Naive B cell (primary cell): Measurements from ENCODE around the gene CPT1B. TPM values are rescaled to one million over a fixed set of nuclear protein-coding genes. Genes with fewer than 3 reads are reported as not detected.
A peak's percentile ranks its signal among the peaks of the same experiment; 100 is the strongest.

Experiments
- ATAC-seq, 2 donors: fragments of 150-1000 bp; cut with Tn5 transposase; 2 replicates each; pipeline ENCODE4 v1.10.0; 2021; ENCODE audit warnings: low read depth in 2 of 2, mild to moderate bottlenecking in 2 of 2, moderate library complexity in 2 of 2
- DNase-seq: peaks from one replicate; pipeline ENCODE4 v3.0.0; 2022
- H3K27ac Mint-ChIP-seq, 6 donors: one replicate each; pipeline ENCODE4 v1.8.0; 2020 to 2022; ENCODE audit warnings: mild to moderate bottlenecking in 6 of 6, mixed read lengths in 6 of 6, moderate library complexity in 5 of 6, inconsistent platforms in 2 of 6
- H3K27me3 Mint-ChIP-seq, 3 donors: one replicate each; pipeline ENCODE4 v1.8.0; 2021 to 2022; ENCODE audit warnings: mixed read lengths in 3 of 3, mild to moderate bottlenecking in 1 of 3
- H3K36me3 Mint-ChIP-seq, 2 donors: one replicate each; pipeline ENCODE4 v1.8.0; 2020 to 2022; ENCODE audit warnings: mixed read lengths in 2 of 2, inconsistent platforms in 1 of 2, mild to moderate bottlenecking in 1 of 2
- H3K4me1 Mint-ChIP-seq, 3 donors: one replicate each; pipeline ENCODE4 v1.8.0; 2020 to 2022; ENCODE audit warnings: mixed read lengths in 3 of 3, inconsistent platforms in 1 of 3, mild to moderate bottlenecking in 1 of 3, moderate library complexity in 1 of 3
- H3K4me3 Mint-ChIP-seq, 8 donors: one replicate each; pipeline ENCODE4 v1.8.0; 2020 to 2022; ENCODE audit warnings: mild to moderate bottlenecking in 8 of 8, mixed read lengths in 8 of 8, moderate library complexity in 8 of 8, inconsistent platforms in 2 of 8
- H3K9me3 Mint-ChIP-seq, 7 donors: one replicate each; pipeline ENCODE4 v1.8.0; 2020 to 2022; ENCODE audit warnings: mixed read lengths in 7 of 7, mild to moderate bottlenecking in 5 of 7, inconsistent platforms in 2 of 7, moderate library complexity in 1 of 7
- polyA plus RNA-seq, 6 donors: library from polyadenylated mRNA; unstranded; fragments of 300-500 nt; fragmentation: Illumina TruSeq; gene quantifications; one replicate each; pipeline ENCODE4 v1.2.3, GENCODE V29; 2021; ENCODE audit warnings: low read depth in 6 of 6

The CPT1B gene
- 1 to 10 TPM in 2 of 6 donors, under 1 TPM in 3, not detected in 1; 0.09 to 1.4 (median 1.00) TPM for polyA plus RNA-seq

- H3K36me3 Mint-ChIP-seq, result no peaks in the 10 kb centered on the region
- H3K4me3 Mint-ChIP-seq, result peak within 1 kb of the TSS in 1 of 8 donors; percentile 9
- DNase-seq, result no peak
- no peak for ATAC-seq
- H3K27ac Mint-ChIP-seq, result no peak within 1 kb of the TSS
- H3K9me3 Mint-ChIP-seq, result no peaks in the 10 kb centered on the region
- peaks cover 0 to 4% (median 0%) of the 10 kb centered on the region in 3 donors for H3K27me3 Mint-ChIP-seq
- peaks cover 11 to 29% (median 15%) of the 10 kb centered on the region in 3 donors for H3K4me1 Mint-ChIP-seq
Observed at GRCh38 chr22:50577987-50578775, at the start of gene CPT1B. CPT1B (minus strand) TSS chr22:50578427; CDS start chr22:50577915, 512 bp downstream.

GRCh38 chr22:50626850-50627641 is 48.8 kb upstream of the CPT1B start:
- H3K4me1 Mint-ChIP-seq, result peaks cover 20 to 26% (median 22%) of the 10 kb centered on the region in 3 donors
- H3K27ac Mint-ChIP-seq, result peak overlapping the region in 3 of 6 donors; percentile 54 to 93 (median 64)
- H3K36me3 Mint-ChIP-seq, result no peaks in the 10 kb centered on the region
- no peak for ATAC-seq
- DNase-seq, result no peak
- peak overlapping the region; percentile 80 to 89 (median 84) for H3K4me3 Mint-ChIP-seq
- no peaks in the 10 kb centered on the region for H3K9me3 Mint-ChIP-seq
- no peaks in the 10 kb centered on the region for H3K27me3 Mint-ChIP-seq

GRCh38 chr22:50626314-50626849 is 48.2 kb upstream of the CPT1B start:
- peak overlapping the region; percentile 32 to 89 (median 72) for H3K4me3 Mint-ChIP-seq
- DNase-seq (no peak), ATAC-seq (no peak)
- peak overlapping the region in 3 of 6 donors; percentile 64 to 93 (median 85) for H3K27ac Mint-ChIP-seq
- H3K27me3 Mint-ChIP-seq, result no peaks in the 10 kb centered on the region
- H3K9me3 Mint-ChIP-seq, result no peaks in the 10 kb centered on the region
- peaks cover 25 to 33% (median 28%) of the 10 kb centered on the region in 3 donors for H3K4me1 Mint-ChIP-seq
- H3K36me3 Mint-ChIP-seq, result no peaks in the 10 kb centered on the region

- H3K9me3 Mint-ChIP-seq, result no peaks in the 10 kb centered on the region
- H3K27me3 Mint-ChIP-seq, result no peaks in the 10 kb centered on the region
- no peak for DNase-seq
- peak overlapping the region in 2 of 6 donors; percentile 13 to 50 for H3K27ac Mint-ChIP-seq
- ATAC-seq, result no peak
- peak overlapping the region in 3 of 8 donors; percentile 17 to 66 (median 65) for H3K4me3 Mint-ChIP-seq
- no peaks in the 10 kb centered on the region for H3K36me3 Mint-ChIP-seq
- peaks cover 32 to 39% (median 35%) of the 10 kb centered on the region in 3 donors for H3K4me1 Mint-ChIP-seq
Observed at GRCh38 chr22:50625568-50626313, 47.5 kb upstream of the CPT1B start.

GRCh38 chr22:50625131-50625567 is 46.9 kb upstream of the CPT1B start:
- peaks cover 36 to 45% (median 40%) of the 10 kb centered on the region in 3 donors for H3K4me1 Mint-ChIP-seq
- H3K36me3 Mint-ChIP-seq, result no peaks in the 10 kb centered on the region
- ATAC-seq (no peak), DNase-seq (no peak)
- no peaks in the 10 kb centered on the region for H3K27me3 Mint-ChIP-seq
- H3K27ac Mint-ChIP-seq, result peak overlapping the region in 2 of 6 donors; percentile 13 to 42
- peak overlapping the region in 1 of 8 donors; percentile 63 for H3K4me3 Mint-ChIP-seq
- H3K9me3 Mint-ChIP-seq, result no peaks in the 10 kb centered on the region

GRCh38 chr22:50624347-50625130 is 46.3 kb upstream of the CPT1B start:
- Mint-ChIP-seq H3K4me1 (peaks cover 37 to 47% (median 46%) of the 10 kb centered on the region in 3 donors), H3K27ac (peak overlapping the region in 3 of 6 donors; percentile 13 to 82 (median 37)), H3K36me3 (no peaks in the 10 kb centered on the region), H3K4me3 (peak overlapping the region in 2 of 8 donors; percentile 54 to 63), H3K9me3 (no peaks in the 10 kb centered on the region), H3K27me3 (no peaks in the 10 kb centered on the region)
- DNase-seq (no peak), ATAC-seq (no peak)

- Mint-ChIP-seq H3K36me3 (no peaks in the 10 kb centered on the region), H3K27me3 (no peaks in the 10 kb centered on the region), H3K4me3 (peak overlapping the region in 1 of 8 donors; percentile 93), H3K9me3 (no peaks in the 10 kb centered on the region), H3K27ac (peak overlapping the region in 4 of 6 donors; percentile 97 to 100 (median 98)), H3K4me1 (peaks cover 29 to 43% (median 37%) of the 10 kb centered on the region in 3 donors)
- ATAC-seq, result no peak
- no peak for DNase-seq
Observed at GRCh38 chr22:50622723-50623327, 44.6 kb upstream of the CPT1B start.

- Mint-ChIP-seq H3K27ac (peak overlapping the region; percentile 95 to 100 (median 98)), H3K27me3 (no peaks in the 10 kb centered on the region)
Observed at GRCh38 chr22:50621948-50622722, 43.9 kb upstream of the CPT1B start.

GRCh38 chr22:50621356-50621880 is 43.2 kb upstream of the CPT1B start:
- DNase-seq, result peak; percentile 52
- Mint-ChIP-seq H3K4me1 (peaks cover 25 to 38% (median 34%) of the 10 kb centered on the region in 3 donors), H3K9me3 (no peaks in the 10 kb centered on the region), H3K27ac (peak overlapping the region; percentile 95 to 100 (median 98)), H3K27me3 (no peaks in the 10 kb centered on the region), H3K36me3 (no peaks in the 10 kb centered on the region), H3K4me3 (peak overlapping the region; percentile 86 to 99 (median 94))
- peak; percentile 39 to 43 for ATAC-seq

More at GRCh38 chr22:50621948-50622722, 43.9 kb upstream of the CPT1B start:
- H3K4me3 Mint-ChIP-seq, result peak overlapping the region; percentile 86 to 99 (median 94)
- no peak for ATAC-seq
- peak; percentile 47 for DNase-seq
- H3K9me3 Mint-ChIP-seq, result no peaks in the 10 kb centered on the region
- H3K4me1 Mint-ChIP-seq, result peaks cover 29 to 43% (median 37%) of the 10 kb centered on the region in 3 donors
- no peaks in the 10 kb centered on the region for H3K36me3 Mint-ChIP-seq

GRCh38 chr22:50620593-50621355 is 42.5 kb upstream of the CPT1B start:
- Mint-ChIP-seq H3K27ac (peak overlapping the region; percentile 95 to 100 (median 98)), H3K27me3 (no peaks in the 10 kb centered on the region), H3K9me3 (no peaks in the 10 kb centered on the region), H3K4me3 (peak overlapping the region; percentile 86 to 99 (median 94)), H3K4me1 (peaks cover 24 to 36% (median 32%) of the 10 kb centered on the region in 3 donors), H3K36me3 (no peaks in the 10 kb centered on the region)
- DNase-seq (peak; percentile 79), ATAC-seq (peak; percentile 72)
